ENCODE data around the gene L3MBTL4.

DNA sequence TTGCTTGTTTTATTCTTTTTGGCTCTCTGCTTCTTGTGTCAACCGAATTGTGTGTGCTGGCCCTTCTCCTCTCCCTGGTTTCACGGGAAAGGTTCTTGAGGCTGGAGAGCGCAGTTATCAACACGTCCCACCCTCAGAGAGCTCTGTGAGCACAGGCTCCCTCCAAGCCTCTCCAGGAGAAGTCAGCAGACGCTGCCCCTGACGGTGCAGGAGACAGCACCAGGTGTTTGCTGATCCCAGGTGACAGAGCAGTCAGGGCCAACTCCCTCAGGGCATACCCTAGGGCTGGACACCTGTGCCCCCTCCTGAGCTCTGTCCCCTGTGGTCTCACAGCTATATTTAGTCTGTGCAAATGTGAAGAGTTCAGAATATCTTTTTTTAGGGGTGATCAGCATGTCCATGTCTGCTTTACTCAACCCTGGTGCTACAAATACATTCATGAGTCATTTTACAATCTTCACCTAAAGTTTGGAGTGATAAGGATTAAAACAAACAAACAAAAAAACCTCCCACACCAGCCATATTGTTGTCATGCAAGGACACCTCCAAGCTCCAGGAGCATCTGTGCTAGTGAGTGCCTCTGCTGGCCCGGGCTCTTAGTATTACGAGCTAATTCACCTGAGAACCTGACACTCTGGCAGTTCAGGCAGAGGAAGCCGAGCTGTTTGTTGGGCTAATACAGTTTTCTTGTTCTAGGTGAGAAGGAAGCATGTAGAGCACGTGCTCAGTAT, 453.4 kb downstream of the L3MBTL4 start:
- TF ChIP-seq ZBTB33 (IDR thresholded peaks at IDR 0.05) (no peak), TAF1 (conservative IDR thresholded peaks at IDR 0.05) (no peak), JUND (IDR thresholded peaks at IDR 0.05) (no peak), MAX (IDR thresholded peaks at IDR 0.05) (no peak), SP1 (IDR thresholded peaks at IDR 0.05) (no peak), YY1 (IDR thresholded peaks at IDR 0.05) (no peak), ATF3 (IDR thresholded peaks at IDR 0.05) (no peak)
- TF ChIP-seq, protein P1, sequence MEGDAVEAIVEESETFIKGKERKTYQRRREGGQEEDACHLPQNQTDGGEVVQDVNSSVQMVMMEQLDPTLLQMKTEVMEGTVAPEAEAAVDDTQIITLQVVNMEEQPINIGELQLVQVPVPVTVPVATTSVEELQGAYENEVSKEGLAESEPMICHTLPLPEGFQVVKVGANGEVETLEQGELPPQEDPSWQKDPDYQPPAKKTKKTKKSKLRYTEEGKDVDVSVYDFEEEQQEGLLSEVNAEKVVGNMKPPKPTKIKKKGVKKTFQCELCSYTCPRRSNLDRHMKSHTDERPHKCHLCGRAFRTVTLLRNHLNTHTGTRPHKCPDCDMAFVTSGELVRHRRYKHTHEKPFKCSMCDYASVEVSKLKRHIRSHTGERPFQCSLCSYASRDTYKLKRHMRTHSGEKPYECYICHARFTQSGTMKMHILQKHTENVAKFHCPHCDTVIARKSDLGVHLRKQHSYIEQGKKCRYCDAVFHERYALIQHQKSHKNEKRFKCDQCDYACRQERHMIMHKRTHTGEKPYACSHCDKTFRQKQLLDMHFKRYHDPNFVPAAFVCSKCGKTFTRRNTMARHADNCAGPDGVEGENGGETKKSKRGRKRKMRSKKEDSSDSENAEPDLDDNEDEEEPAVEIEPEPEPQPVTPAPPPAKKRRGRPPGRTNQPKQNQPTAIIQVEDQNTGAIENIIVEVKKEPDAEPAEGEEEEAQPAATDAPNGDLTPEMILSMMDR (IDR thresholded peaks at IDR 0.05; ENCODE audit: low read depth, low read length, missing input control), result no peak

Measured in liver (tissue), 3 donors.